HEK293 (cell line): ENCODE measurements around the gene HSBP1.

Experiments used
- CTCF ChIA-PET: fragments of 350-600 bp; formaldehyde crosslinking; extraction: SDS; loops from one replicate; lab custom pipeline; 2021; ENCODE audit warnings: antibody characterized with exemption; lab: Yijun Ruan, JAX
- POLR2A ChIA-PET: fragments of 300-600 bp; formaldehyde crosslinking; extraction: SDS; loops from one replicate; lab custom pipeline; 2020; ENCODE audit warnings: antibody characterized with exemption, inconsistent platforms; lab: Yijun Ruan, JAX
- H3K27ac ChIP-seq: fragments of 200-500 bp; sonication (Bioruptor generic); 2 replicates; pipeline ENCODE4 v1.5.1; 2014; ENCODE audit warnings: low read depth, low read length, control low read depth, inconsistent platforms; ENCODE audit errors: extremely low read depth
- H3K36me3 ChIP-seq, 2 experiments: fragments of 200-500 bp in 1 of 2; sonication (Bioruptor generic) in 1 of 2; 1 replicate in 1 of 2; 2 replicates in 1 of 2; pipeline ENCODE4 v1.5.1; 2014 to 2017; ENCODE audit warnings: inconsistent platforms in 2 of 2, low read length in 2 of 2; ENCODE audit not compliant: control insufficient read depth in 2 of 2, insufficient read depth in 1 of 2
- H3K4me1 ChIP-seq: fragments of 200-500 bp; sonication (Bioruptor generic); 2 replicates; pipeline ENCODE4 v1.5.1; 2014; ENCODE audit warnings: mild to moderate bottlenecking, low read length, inconsistent platforms; ENCODE audit not compliant: control insufficient read depth, insufficient read depth
- H3K4me3 ChIP-seq: 2 replicates; pipeline ENCODE4 v1.5.1; 2011; ENCODE audit warnings: low read depth, mild to moderate bottlenecking, control low read depth, low read length, moderate library complexity
- H3K9me3 ChIP-seq: fragments of 200-500 bp; sonication (Bioruptor generic); 2 replicates; pipeline ENCODE4 v1.5.1; 2014; ENCODE audit warnings: low read depth, low read length, inconsistent platforms; ENCODE audit not compliant: control insufficient read depth, insufficient read depth
- BCL11B ChIP-seq: fragments of 450-650 bp; formaldehyde crosslinking; IDR thresholded peaks from 2 replicates; pipeline ENCODE4 v1.5.1; 2016; ENCODE audit warnings: low read depth, missing biosample characterization, missing genetic modification characterization
- GLI2 ChIP-seq: fragments of 450-650 bp; formaldehyde crosslinking; IDR thresholded peaks from 2 replicates; pipeline ENCODE4; 2017; ENCODE audit warnings: missing biosample characterization, missing genetic modification characterization, low read depth, borderline replicate concordance
- HOXC10 ChIP-seq: sonication (generic); formaldehyde crosslinking; IDR thresholded peaks from 2 replicates; pipeline ENCODE4 v1.8.1; 2023; ENCODE audit warnings: mild to moderate bottlenecking, missing genetic modification reagents
- MYNN ChIP-seq: fragments of 450-650 bp; formaldehyde crosslinking; IDR thresholded peaks from 2 replicates; pipeline ENCODE4 v1.5.1; 2016; ENCODE audit warnings: missing biosample characterization, missing genetic modification characterization, borderline replicate concordance
- YY2 ChIP-seq: fragments of 450-650 bp; formaldehyde crosslinking; IDR thresholded peaks from 2 replicates; pipeline ENCODE4 v1.5.1; 2016; ENCODE audit warnings: missing biosample characterization, missing genetic modification characterization
- ZEB2 ChIP-seq: fragments of 450-650 bp; formaldehyde crosslinking; IDR thresholded peaks from 2 replicates; pipeline ENCODE4 v1.5.1; 2016; ENCODE audit warnings: missing biosample characterization, missing genetic modification characterization
- ZNF132 ChIP-seq: fragments of 450-650 bp; formaldehyde crosslinking; IDR thresholded peaks from 2 replicates; pipeline ENCODE4 v1.5.1; 2017; ENCODE audit warnings: missing biosample characterization, missing genetic modification characterization, borderline replicate concordance
- ZNF133 ChIP-seq: fragments of 450-650 bp; formaldehyde crosslinking; IDR thresholded peaks from 2 replicates; pipeline ENCODE4 v1.5.1; 2016; ENCODE audit warnings: missing biosample characterization, missing genetic modification characterization
- ZNF2 ChIP-seq: fragments of 450-650 bp; formaldehyde crosslinking; IDR thresholded peaks from 2 replicates; pipeline ENCODE4 v1.5.1; 2016; ENCODE audit warnings: missing biosample characterization, missing genetic modification characterization
- ZNF324 ChIP-seq: fragments of 450-650 bp; formaldehyde crosslinking; IDR thresholded peaks from 2 replicates; pipeline ENCODE4 v1.5.1; 2016; ENCODE audit warnings: missing biosample characterization, missing genetic modification characterization
- ZNF404 ChIP-seq: fragments of 450-650 bp; formaldehyde crosslinking; IDR thresholded peaks from 2 replicates; pipeline ENCODE4 v1.5.1; 2017; ENCODE audit warnings: missing biosample characterization, missing genetic modification characterization
- ZNF48 ChIP-seq: fragments of 450-650 bp; formaldehyde crosslinking; IDR thresholded peaks from 2 replicates; pipeline ENCODE4 v1.5.1; 2016; ENCODE audit warnings: missing biosample characterization, missing genetic modification characterization
- ZNF549 ChIP-seq: fragments of 450-650 bp; IDR thresholded peaks from 2 replicates; pipeline ENCODE4 v1.5.1; 2018; ENCODE audit warnings: missing biosample characterization, missing genetic modification characterization, mild to moderate bottlenecking, inconsistent platforms, moderate library complexity
- ZNF558 ChIP-seq: fragments of 450-650 bp; formaldehyde crosslinking; IDR thresholded peaks from 2 replicates; pipeline ENCODE4 v1.5.1; 2016; ENCODE audit warnings: missing biosample characterization, missing genetic modification characterization
- ZNF561 ChIP-seq: fragments of 450-650 bp; IDR thresholded peaks from 2 replicates; pipeline ENCODE4 v1.5.1; 2018; ENCODE audit warnings: missing biosample characterization, missing genetic modification characterization, borderline replicate concordance
- ZNF621 ChIP-seq: fragments of 450-650 bp; formaldehyde crosslinking; IDR thresholded peaks from 2 replicates; pipeline ENCODE4 v1.5.1; 2017; ENCODE audit warnings: missing biosample characterization, missing genetic modification characterization
- ZNF707 ChIP-seq: fragments of 450-650 bp; formaldehyde crosslinking; IDR thresholded peaks from 2 replicates; pipeline ENCODE4 v1.5.1; 2016; ENCODE audit warnings: missing biosample characterization, missing genetic modification characterization
- ZNF777 ChIP-seq: fragments of 450-650 bp; formaldehyde crosslinking; IDR thresholded peaks from 2 replicates; pipeline ENCODE4 v1.5.1; 2017; ENCODE audit warnings: missing biosample characterization, missing genetic modification characterization, borderline replicate concordance
- TF ChIP-seq, protein P1 (sequence below): fragments of 450-650 bp; formaldehyde crosslinking; IDR thresholded peaks from 2 replicates; pipeline ENCODE4 v1.5.1; 2016; ENCODE audit warnings: missing biosample characterization, missing genetic modification characterization
- TF ChIP-seq, protein P2 (sequence below): fragments of 450-650 bp; IDR thresholded peaks from 2 replicates; pipeline ENCODE4 v1.5.1; 2018; ENCODE audit warnings: missing biosample characterization, missing genetic modification characterization
- TF ChIP-seq, protein P3 (sequence below): fragments of 450-650 bp; formaldehyde crosslinking; IDR thresholded peaks from 2 replicates; pipeline ENCODE4 v1.5.1; 2016; ENCODE audit warnings: missing biosample characterization, missing genetic modification characterization

HSBP1 gene

DNA sequence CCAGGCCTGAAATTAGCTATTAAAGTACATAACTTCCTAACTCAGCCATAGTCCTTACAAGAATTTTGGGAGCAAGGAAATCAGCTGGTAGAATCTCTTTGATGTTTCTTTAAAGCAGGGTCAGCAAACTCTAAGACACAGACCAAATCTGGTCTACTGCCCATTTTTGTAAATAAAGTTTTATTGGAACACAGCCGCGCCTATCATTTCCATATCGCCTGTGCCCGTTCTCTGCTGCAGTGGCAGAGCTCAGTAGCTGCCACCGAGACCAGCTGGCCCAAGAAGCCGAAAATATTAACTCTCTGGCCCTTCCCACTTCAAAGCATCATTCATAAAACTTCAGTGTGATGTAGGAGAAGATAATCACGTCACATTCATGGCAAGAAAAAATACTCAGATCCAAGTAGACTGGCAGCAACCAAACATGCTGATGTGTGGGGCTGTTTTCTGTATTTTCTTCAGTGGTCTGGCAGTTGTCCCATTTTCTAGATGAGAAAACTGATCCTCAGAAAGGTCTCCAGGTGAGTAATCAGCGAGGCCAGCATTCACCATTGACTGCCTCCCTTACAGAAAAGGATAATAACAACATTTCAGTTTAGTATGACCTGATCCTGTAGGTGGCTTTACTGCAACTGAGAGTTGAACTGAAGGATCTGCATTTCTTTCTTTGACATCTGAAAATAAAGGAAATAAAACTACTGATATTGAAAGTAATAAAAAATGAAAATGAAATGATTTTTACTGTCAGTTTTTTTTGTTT lies 18.0 kb upstream of the HSBP1 start:
- POLR2A ChIA-PET, result no interaction called here
- no peak for TF ChIP-seq ZNF404 (tag by site-specific recombination)
- no peak for TF ChIP-seq ZNF549
- TF ChIP-seq, protein P1, sequence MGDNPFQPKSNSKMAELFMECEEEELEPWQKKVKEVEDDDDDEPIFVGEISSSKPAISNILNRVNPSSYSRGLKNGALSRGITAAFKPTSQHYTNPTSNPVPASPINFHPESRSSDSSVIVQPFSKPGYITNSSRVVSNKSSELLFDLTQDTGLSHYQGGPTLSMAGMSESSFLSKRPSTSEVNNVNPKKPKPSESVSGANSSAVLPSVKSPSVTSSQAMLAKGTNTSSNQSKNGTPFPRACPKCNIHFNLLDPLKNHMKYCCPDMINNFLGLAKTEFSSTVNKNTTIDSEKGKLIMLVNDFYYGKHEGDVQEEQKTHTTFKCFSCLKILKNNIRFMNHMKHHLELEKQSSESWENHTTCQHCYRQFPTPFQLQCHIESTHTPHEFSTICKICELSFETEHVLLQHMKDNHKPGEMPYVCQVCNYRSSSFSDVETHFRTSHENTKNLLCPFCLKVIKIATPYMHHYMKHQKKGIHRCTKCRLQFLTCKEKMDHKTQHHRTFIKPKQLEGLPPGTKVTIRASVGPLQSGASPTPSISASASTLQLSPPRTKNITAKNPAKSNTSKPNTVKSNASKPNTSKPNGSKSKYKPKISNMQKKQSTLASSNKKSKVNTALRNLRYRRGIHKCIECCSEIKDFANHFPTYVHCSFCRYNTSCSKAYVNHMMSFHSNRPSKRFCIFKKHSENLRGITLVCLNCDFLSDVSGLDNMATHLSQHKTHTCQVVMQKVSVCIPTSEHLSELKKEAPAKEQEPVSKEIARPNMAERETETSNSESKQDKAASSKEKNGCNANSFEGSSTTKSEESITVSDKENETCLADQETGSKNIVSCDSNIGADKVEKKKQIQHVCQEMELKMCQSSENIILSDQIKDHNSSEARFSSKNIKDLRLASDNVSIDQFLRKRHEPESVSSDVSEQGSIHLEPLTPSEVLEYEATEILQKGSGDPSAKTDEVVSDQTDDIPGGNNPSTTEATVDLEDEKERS (tag by site-specific recombination), result no peak
- TF ChIP-seq, protein P2, sequence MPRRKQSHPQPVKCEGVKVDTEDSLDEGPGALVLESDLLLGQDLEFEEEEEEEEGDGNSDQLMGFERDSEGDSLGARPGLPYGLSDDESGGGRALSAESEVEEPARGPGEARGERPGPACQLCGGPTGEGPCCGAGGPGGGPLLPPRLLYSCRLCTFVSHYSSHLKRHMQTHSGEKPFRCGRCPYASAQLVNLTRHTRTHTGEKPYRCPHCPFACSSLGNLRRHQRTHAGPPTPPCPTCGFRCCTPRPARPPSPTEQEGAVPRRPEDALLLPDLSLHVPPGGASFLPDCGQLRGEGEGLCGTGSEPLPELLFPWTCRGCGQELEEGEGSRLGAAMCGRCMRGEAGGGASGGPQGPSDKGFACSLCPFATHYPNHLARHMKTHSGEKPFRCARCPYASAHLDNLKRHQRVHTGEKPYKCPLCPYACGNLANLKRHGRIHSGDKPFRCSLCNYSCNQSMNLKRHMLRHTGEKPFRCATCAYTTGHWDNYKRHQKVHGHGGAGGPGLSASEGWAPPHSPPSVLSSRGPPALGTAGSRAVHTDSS (tag by site-specific recombination), result no peak
- no peak for TF ChIP-seq HOXC10 (CRISPR knock-in tag)
- no peak for TF ChIP-seq ZNF707 (tag by site-specific recombination)
- no peak for TF ChIP-seq ZNF2
- no peak for TF ChIP-seq ZNF324 (tag by site-specific recombination)
- TF ChIP-seq GLI2 (tag by site-specific recombination), result no peak
- TF ChIP-seq, protein P3, sequence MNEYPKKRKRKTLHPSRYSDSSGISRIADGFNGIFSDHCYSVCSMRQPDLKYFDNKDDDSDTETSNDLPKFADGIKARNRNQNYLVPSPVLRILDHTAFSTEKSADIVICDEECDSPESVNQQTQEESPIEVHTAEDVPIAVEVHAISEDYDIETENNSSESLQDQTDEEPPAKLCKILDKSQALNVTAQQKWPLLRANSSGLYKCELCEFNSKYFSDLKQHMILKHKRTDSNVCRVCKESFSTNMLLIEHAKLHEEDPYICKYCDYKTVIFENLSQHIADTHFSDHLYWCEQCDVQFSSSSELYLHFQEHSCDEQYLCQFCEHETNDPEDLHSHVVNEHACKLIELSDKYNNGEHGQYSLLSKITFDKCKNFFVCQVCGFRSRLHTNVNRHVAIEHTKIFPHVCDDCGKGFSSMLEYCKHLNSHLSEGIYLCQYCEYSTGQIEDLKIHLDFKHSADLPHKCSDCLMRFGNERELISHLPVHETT (tag by site-specific recombination), result no peak
- no peak for TF ChIP-seq ZNF777
- no peak for TF ChIP-seq ZNF133 (tag by site-specific recombination)
- TF ChIP-seq YY2 (tag by site-specific recombination), result no peak
- TF ChIP-seq ZEB2 (tag by site-specific recombination), result no peak
- no peak for TF ChIP-seq ZNF621 (tag by site-specific recombination)
- no peak for TF ChIP-seq BCL11B
- TF ChIP-seq MYNN (tag by site-specific recombination), result no peak
- Histone ChIP-seq H3K4me1 (no peaks in the 10 kb centered on the region), H3K9me3 (no peaks in the 10 kb centered on the region), H3K36me3 (no peaks in the 10 kb centered on the region), H3K27ac (no peak overlapping the region), H3K4me3 (no peak overlapping the region)
- CTCF ChIA-PET, result interaction anchor here (0.5 to 0.9 kb wide), 2 partner anchors 24 to 121 kb away, joined by 3 to 4 read pairs; no protein-coding TSS in a partner anchor

DNA sequence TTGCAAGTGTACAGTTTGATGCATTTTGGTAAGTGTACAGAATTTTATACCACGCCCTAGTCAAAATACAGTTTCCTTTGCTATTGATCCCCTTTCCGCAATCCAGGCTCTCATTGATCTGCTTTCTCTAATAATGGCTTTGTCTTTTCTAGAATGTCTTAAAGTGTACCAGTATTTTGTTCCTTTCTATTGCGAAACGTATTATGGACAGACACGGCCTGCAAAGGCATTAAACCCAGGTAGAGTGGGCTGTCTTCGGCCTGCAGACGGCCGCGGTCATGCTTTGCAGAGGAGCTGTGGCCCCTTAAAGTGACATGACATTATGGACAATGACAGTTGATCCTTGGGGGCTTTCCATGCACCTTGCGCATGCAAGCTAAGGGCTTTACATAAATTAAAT lies 15.9 kb upstream of the HSBP1 start:
- H3K36me3 ChIP-seq, result no peaks in the 10 kb centered on the region
- H3K4me1 ChIP-seq, result no peaks in the 10 kb centered on the region
- POLR2A ChIA-PET, result no interaction called here
- TF ChIP-seq ZNF558 (tag by site-specific recombination), result no peak
- no peak for TF ChIP-seq ZNF132 (tag by site-specific recombination)
- no peak for TF ChIP-seq ZNF561 (tag by site-specific recombination)
- TF ChIP-seq ZNF48 (tag by site-specific recombination), result no peak
- H3K27ac ChIP-seq, result no peak overlapping the region
- CTCF ChIA-PET, result no interaction called here
- no peak overlapping the region for H3K4me3 ChIP-seq
- H3K9me3 ChIP-seq, result no peaks in the 10 kb centered on the region
